ENCODE data around the gene NET1. TPM values are rescaled to one million over a fixed set of nuclear protein-coding genes. Genes with fewer than 3 reads are reported as not detected.

NET1 gene
- total RNA-seq, 1 donor from 2014 or later, result 103 TPM

GRCh38 chr10:5411941-5412276 lies 448 bp upstream of the NET1 start:
- H3K27ac ChIP-seq, result peak overlapping the region; percentile 72
- H3K4me3 ChIP-seq, result peak overlapping the region; percentile 62 to 74
- DNase-seq (ENCODE audit: extremely low spot score in 2 of 2), result no peak
- H3K4me1 ChIP-seq, result peaks cover 10% of the 10 kb centered on the region
- no peaks in the 10 kb centered on the region for H3K27me3 ChIP-seq
- intact Hi-C loops (cut with DNase I), result no loop called here
- no peaks in the 10 kb centered on the region for H3K36me3 ChIP-seq
- H3K9me3 ChIP-seq, result no peaks in the 10 kb centered on the region
- TF ChIP-seq, protein P1, sequence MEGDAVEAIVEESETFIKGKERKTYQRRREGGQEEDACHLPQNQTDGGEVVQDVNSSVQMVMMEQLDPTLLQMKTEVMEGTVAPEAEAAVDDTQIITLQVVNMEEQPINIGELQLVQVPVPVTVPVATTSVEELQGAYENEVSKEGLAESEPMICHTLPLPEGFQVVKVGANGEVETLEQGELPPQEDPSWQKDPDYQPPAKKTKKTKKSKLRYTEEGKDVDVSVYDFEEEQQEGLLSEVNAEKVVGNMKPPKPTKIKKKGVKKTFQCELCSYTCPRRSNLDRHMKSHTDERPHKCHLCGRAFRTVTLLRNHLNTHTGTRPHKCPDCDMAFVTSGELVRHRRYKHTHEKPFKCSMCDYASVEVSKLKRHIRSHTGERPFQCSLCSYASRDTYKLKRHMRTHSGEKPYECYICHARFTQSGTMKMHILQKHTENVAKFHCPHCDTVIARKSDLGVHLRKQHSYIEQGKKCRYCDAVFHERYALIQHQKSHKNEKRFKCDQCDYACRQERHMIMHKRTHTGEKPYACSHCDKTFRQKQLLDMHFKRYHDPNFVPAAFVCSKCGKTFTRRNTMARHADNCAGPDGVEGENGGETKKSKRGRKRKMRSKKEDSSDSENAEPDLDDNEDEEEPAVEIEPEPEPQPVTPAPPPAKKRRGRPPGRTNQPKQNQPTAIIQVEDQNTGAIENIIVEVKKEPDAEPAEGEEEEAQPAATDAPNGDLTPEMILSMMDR (IDR thresholded peaks at IDR 0.05), result no peak
- TF ChIP-seq POLR2AphosphoS5 (IDR thresholded peaks at IDR 0.05; ENCODE audit: insufficient read depth in 1 of 2, low read depth in 1 of 2) (no peak), POLR2A (IDR thresholded peaks at IDR 0.05) (no peak)

GRCh38 chr10:5413012-5413938 lies 918 bp downstream of the NET1 start:
- no peaks in the 10 kb centered on the region for H3K36me3 ChIP-seq
- no peaks in the 10 kb centered on the region for H3K27me3 ChIP-seq
- peaks cover 10% of the 10 kb centered on the region for H3K4me1 ChIP-seq
- no peaks in the 10 kb centered on the region for H3K9me3 ChIP-seq
- peak overlapping the region; percentile 72 for H3K27ac ChIP-seq
- intact Hi-C loops (cut with DNase I), result no loop called here
- no peak for DNase-seq (ENCODE audit: extremely low spot score in 2 of 2)
- TF ChIP-seq POLR2AphosphoS5 (IDR thresholded peaks at IDR 0.05; ENCODE audit: insufficient read depth in 1 of 2, low read depth in 1 of 2) (no peak), POLR2A (IDR thresholded peaks at IDR 0.05) (no peak)
- TF ChIP-seq, protein P1 (IDR thresholded peaks at IDR 0.05), result no peak
- peak overlapping the region; percentile 62 to 74 for H3K4me3 ChIP-seq

GRCh38 chr10:5416981-5417380 lies 4.6 kb downstream of the NET1 start:
- Histone ChIP-seq H3K9me3 (no peaks in the 10 kb centered on the region), H3K27ac (no peak overlapping the region), H3K36me3 (no peaks in the 10 kb centered on the region), H3K4me1 (peaks cover 10% of the 10 kb centered on the region), H3K27me3 (no peaks in the 10 kb centered on the region), H3K4me3 (no peak overlapping the region)
- TF ChIP-seq POLR2A (IDR thresholded peaks at IDR 0.05) (no peak), POLR2AphosphoS5 (IDR thresholded peaks at IDR 0.05; ENCODE audit: insufficient read depth in 1 of 2, low read depth in 1 of 2) (no peak)
- TF ChIP-seq, protein P1 (IDR thresholded peaks at IDR 0.05), result no peak
- no peak for DNase-seq (ENCODE audit: extremely low spot score in 2 of 2)
- intact Hi-C loops (cut with DNase I), result no loop called here

DNA sequence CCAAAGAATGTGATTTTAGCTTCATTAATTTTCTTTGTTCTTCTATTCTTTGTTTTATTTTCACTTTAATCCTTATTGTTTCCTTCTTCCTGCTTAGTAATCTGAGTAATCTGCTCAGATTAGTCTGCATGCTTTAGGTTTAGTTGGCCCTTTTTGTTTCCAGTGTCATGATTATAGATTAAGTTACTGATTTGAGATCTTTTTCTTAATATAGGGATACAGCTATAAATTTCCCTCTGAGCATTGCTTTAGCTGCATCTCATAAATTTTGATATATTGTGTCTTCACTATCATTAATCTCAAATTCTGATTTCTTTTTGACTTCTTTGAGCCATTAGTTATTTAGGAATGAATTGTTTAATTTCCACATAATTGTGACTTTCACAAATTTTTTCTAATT lies 6.2 kb downstream of the NET1 start:
- Histone ChIP-seq H3K36me3 (no peaks in the 10 kb centered on the region), H3K9me3 (no peaks in the 10 kb centered on the region), H3K4me3 (no peak overlapping the region), H3K27ac (no peak overlapping the region), H3K27me3 (no peaks in the 10 kb centered on the region), H3K4me1 (peaks cover 3% of the 10 kb centered on the region)
- intact Hi-C loops (cut with DNase I), result no loop called here
- TF ChIP-seq POLR2AphosphoS5 (IDR thresholded peaks at IDR 0.05; ENCODE audit: insufficient read depth in 1 of 2, low read depth in 1 of 2), result no peak
- no peak for TF ChIP-seq POLR2A (IDR thresholded peaks at IDR 0.05)
- TF ChIP-seq, protein P1 (IDR thresholded peaks at IDR 0.05), result no peak
- DNase-seq (ENCODE audit: extremely low spot score in 2 of 2), result no peak

DNA sequence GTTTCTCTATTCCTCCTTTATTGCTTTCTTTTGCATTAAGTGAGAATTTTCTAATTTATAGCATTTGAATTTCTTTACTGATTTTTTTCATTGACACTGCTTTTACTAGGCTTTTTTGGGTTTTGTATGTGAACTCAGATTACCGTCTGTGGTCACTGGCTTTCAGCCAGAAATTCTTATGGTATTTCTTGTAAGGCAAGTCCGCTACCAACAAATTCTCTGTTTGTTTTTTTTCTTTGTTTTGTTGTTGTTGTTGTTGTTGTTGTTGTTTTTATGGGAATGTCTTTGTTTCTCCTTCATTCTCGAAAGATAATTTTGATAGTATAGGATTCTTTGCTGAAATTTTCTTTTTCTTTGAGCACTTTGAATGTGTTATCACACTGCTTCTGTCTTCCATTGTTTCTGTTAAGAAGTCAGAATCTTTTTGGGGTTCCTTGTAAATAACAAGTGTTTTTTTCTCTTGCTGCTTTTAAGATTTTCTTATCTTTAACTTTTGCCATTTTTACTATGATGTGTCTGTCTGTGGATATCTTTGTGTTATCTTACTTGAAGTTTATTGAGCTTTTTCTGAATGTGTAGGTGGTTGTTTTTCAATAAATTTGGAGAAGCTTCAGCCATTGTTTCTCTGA lies 7.2 kb downstream of the NET1 start:
- Histone ChIP-seq H3K36me3 (no peaks in the 10 kb centered on the region), H3K9me3 (no peaks in the 10 kb centered on the region), H3K27ac (no peak overlapping the region), H3K4me1 (no peaks in the 10 kb centered on the region), H3K4me3 (no peak overlapping the region), H3K27me3 (no peaks in the 10 kb centered on the region)
- DNase-seq (ENCODE audit: extremely low spot score in 2 of 2), result no peak
- intact Hi-C loops (cut with DNase I), result no loop called here
- no peak for TF ChIP-seq POLR2AphosphoS5 (IDR thresholded peaks at IDR 0.05; ENCODE audit: insufficient read depth in 1 of 2, low read depth in 1 of 2)
- TF ChIP-seq, protein P1 (IDR thresholded peaks at IDR 0.05), result no peak
- TF ChIP-seq POLR2A (IDR thresholded peaks at IDR 0.05), result no peak
